HG02840 (cell line): ENCODE results near the gene RRAD.
"Not testable (repeated sequence)": the region's sequence is repeated elsewhere in the genome, so short reads cannot be mapped to it uniquely, and the experiment has no call there.

Experiments
- ATAC-seq: cut with Tn5 transposase; IDR thresholded peaks from one replicate; pipeline ENCODE4 v1.9.1; 2021; ENCODE audit warnings: mild to moderate bottlenecking, moderate library complexity, moderate number of reproducible peaks; ENCODE audit not compliant: unreplicated experiment, low FRiP score

The RRAD gene

GRCh38 chr16:66950971-66951790 is 25.8 kb upstream of the RRAD start:
- ATAC-seq = no peak

- no peak for ATAC-seq
These were observed 25.1 kb upstream of the RRAD start for GRCh38 chr16:66950437-66950836.

- ATAC-seq = no peak
These were observed 24.1 kb upstream of the RRAD start for GRCh38 chr16:66949472-66949871.

GRCh38 chr16:66948837-66949225 is 23.5 kb upstream of the RRAD start:
- no peak for ATAC-seq

GRCh38 chr16:66948134-66948836 is 22.9 kb upstream of the RRAD start:
- ATAC-seq = no peak

- no peak for ATAC-seq
These were observed 22.1 kb upstream of the RRAD start for GRCh38 chr16:66947302-66948065.

GRCh38 chr16:66946974-66947301 is 21.6 kb upstream of the RRAD start:
- no peak for ATAC-seq

- ATAC-seq = no peak
These were observed 21.2 kb upstream of the RRAD start for GRCh38 chr16:66946541-66946940.

GRCh38 chr16:66945939-66946338 is 20.6 kb upstream of the RRAD start:
- no peak for ATAC-seq

- ATAC-seq = not testable (repeated sequence)
These were observed 19.6 kb upstream of the RRAD start for GRCh38 chr16:66944971-66945370.

GRCh38 chr16:66944054-66944441 is 18.7 kb upstream of the RRAD start:
- ATAC-seq = no peak

- ATAC-seq = no peak
These were observed 18.2 kb upstream of the RRAD start for GRCh38 chr16:66943426-66944053.

GRCh38 chr16:66942981-66943380 is 17.6 kb upstream of the RRAD start:
- ATAC-seq = no peak

- no peak for ATAC-seq
These were observed 14.9 kb upstream of the RRAD start for GRCh38 chr16:66940236-66940635.

GRCh38 chr16:66939366-66939765 is 14.0 kb upstream of the RRAD start:
- no peak for ATAC-seq

GRCh38 chr16:66937725-66938337 is 12.5 kb upstream of the RRAD start:
- ATAC-seq = no peak

- no peak for ATAC-seq
These were observed 11.7 kb upstream of the RRAD start for GRCh38 chr16:66936889-66937554.

GRCh38 chr16:66936462-66936861 is 11.1 kb upstream of the RRAD start:
- ATAC-seq = no peak

- ATAC-seq = no peak
These were observed 10.1 kb upstream of the RRAD start, which contains the start of gene CES2 for GRCh38 chr16:66935314-66936011. TSS of gene CES2 (plus strand) at chr16:66935516. CDS start at chr16:66935636, 120 bp downstream.
